RWPE2 (cell line): ENCODE data around the gene ARG1.
A peak's percentile ranks its signal among the peaks of the same experiment; 100 is the strongest.

ENCODE experiments used
- ATAC-seq: fragments of 200-7000 bp; cut with Tn5 transposase; 3 replicates; pipeline ENCODE4 v1.9.1; 2021; ENCODE audit warnings: low read depth
- DNase-seq: peaks from one replicate; pipeline ENCODE4 v3.0.0-alpha.2; 2020; ENCODE audit warnings: low spot score
- H3K27ac ChIP-seq: fragments of 450-650 bp; 2 replicates; pipeline ENCODE4 v1.5.1; 2017; ENCODE audit warnings: mild to moderate bottlenecking; ENCODE audit not compliant: poor library complexity, severe bottlenecking
- H3K27me3 ChIP-seq: fragments of 250-450 bp; sonication (Bioruptor Pico); 2 replicates; pipeline ENCODE4 v1.5.1; 2021; ENCODE audit warnings: mild to moderate bottlenecking, moderate library complexity; ENCODE audit not compliant: insufficient read depth, poor library complexity, severe bottlenecking
- H3K36me3 ChIP-seq: fragments of 250-450 bp; sonication (Bioruptor Pico); 2 replicates; pipeline ENCODE4 v1.5.1; 2020; ENCODE audit warnings: low read depth, mild to moderate bottlenecking, moderate library complexity
- H3K4me1 ChIP-seq: fragments of 250-450 bp; sonication (Bioruptor Pico); 2 replicates; pipeline ENCODE4 v1.5.1; 2021; ENCODE audit warnings: mild to moderate bottlenecking, moderate library complexity; ENCODE audit not compliant: insufficient read depth, poor library complexity, severe bottlenecking
- H3K4me3 ChIP-seq: fragments of 250-450 bp; sonication (Bioruptor Pico); 2 replicates; pipeline ENCODE4 v1.5.1; 2021; ENCODE audit warnings: mild to moderate bottlenecking, moderate library complexity; ENCODE audit not compliant: severe bottlenecking
- H3K9me3 ChIP-seq: fragments of 250-450 bp; sonication (Bioruptor Pico); 2 replicates; pipeline ENCODE4 v1.5.1; 2021; ENCODE audit warnings: mild to moderate bottlenecking, moderate library complexity; ENCODE audit not compliant: severe bottlenecking
- TF ChIP-seq, protein P1 (sequence below): fragments of 450-650 bp; IDR thresholded peaks from one replicate; pipeline ENCODE4 v1.5.1; 2017; ENCODE audit warnings: mild to moderate bottlenecking, moderate library complexity; ENCODE audit not compliant: poor library complexity, severe bottlenecking

Gene ARG1

DNA sequence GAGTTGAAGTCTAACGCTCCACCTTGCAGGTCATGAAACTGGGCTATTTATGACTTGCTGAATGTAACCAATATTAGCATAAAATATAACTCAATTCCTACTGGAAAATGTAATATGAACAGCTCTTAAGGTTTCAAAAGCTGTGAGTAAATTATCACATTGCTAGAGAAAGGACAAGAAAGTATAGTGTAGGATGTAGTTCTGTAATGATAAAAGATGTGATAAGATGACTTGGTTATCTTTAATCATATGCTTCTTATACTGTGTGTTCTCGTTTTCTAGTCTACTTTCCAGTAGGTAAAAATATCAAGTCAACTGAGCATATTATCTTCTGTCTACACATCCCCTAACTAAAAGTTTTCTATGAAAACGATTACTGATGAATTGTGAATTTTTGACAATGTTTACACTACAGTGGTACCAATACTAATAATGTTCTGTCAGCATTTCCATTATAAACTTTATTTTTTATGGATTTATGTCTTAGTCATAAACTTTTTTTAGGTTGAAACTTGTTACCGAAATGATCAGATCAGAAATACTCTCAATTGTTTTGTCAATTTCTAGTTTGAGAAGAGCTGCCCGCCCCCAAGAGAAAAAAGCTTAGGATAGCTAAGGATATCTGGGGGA lies 40.4 kb downstream of the ARG1 start:
- peaks cover 84% of the 10 kb centered on the region for H3K36me3 ChIP-seq
- H3K4me1 ChIP-seq: no peaks in the 10 kb centered on the region
- H3K9me3 ChIP-seq: no peaks in the 10 kb centered on the region
- no peaks in the 10 kb centered on the region for H3K27me3 ChIP-seq
- TF ChIP-seq, protein P1, sequence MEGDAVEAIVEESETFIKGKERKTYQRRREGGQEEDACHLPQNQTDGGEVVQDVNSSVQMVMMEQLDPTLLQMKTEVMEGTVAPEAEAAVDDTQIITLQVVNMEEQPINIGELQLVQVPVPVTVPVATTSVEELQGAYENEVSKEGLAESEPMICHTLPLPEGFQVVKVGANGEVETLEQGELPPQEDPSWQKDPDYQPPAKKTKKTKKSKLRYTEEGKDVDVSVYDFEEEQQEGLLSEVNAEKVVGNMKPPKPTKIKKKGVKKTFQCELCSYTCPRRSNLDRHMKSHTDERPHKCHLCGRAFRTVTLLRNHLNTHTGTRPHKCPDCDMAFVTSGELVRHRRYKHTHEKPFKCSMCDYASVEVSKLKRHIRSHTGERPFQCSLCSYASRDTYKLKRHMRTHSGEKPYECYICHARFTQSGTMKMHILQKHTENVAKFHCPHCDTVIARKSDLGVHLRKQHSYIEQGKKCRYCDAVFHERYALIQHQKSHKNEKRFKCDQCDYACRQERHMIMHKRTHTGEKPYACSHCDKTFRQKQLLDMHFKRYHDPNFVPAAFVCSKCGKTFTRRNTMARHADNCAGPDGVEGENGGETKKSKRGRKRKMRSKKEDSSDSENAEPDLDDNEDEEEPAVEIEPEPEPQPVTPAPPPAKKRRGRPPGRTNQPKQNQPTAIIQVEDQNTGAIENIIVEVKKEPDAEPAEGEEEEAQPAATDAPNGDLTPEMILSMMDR: no peak
- DNase-seq (no peak), ATAC-seq (no peak)
- H3K4me3 ChIP-seq: no peak overlapping the region
- no peak overlapping the region for H3K27ac ChIP-seq

- Histone ChIP-seq H3K4me1 (no peaks in the 10 kb centered on the region), H3K27me3 (no peaks in the 10 kb centered on the region), H3K27ac (no peak overlapping the region), H3K36me3 (peaks cover 90% of the 10 kb centered on the region), H3K4me3 (no peak overlapping the region), H3K9me3 (no peaks in the 10 kb centered on the region)
- TF ChIP-seq, protein P1: no peak
- no peak for DNase-seq
- ATAC-seq: no peak
These were observed 42.2 kb downstream of the ARG1 start for GRCh38 chr6:131615275-131615674.

DNA sequence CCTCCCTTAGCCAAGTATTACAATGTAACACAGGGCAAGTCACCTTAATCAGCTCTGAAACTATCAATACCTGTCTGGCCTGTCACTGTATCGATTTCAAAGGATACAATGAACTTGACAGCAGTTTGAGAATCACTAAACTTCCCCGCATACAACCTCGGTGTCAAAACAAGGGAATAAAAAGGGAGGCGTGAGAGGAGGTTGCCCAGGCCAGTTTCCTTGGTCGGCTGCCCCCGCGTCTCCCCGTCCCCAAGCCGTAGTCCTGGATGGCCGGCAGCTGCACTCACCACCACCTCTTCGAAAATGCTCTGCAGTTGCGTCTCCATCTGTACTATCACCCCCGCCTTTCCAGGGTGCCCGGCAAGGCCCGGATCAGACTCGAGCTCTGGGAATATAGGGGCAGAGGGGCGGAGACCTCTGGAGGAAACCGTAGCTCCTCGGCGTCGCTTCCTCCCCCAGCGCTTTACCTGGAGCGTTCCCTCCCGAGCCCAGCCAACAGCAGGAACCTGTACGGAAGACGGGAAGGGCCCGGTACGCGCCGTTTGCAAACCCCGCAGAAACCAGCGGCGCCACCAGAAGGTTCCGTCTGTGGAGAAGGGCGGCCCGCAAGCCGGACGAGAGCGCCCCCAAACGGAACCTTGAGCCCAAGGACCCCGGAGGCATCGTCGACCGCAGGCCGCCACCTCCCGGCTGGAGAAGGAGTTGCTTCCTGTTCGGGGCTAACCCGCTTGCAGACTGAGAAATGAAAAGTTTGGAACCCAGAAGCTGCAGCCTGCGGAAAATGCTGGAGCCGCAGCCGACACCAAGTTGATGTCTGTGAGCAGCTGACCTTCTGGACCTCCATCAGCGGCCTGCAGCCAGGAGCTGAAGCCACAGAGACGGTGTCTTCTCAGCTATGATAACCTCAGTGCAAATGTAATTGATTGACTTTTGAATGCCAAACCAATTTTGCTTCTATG lies 55.0 kb downstream of the ARG1 start, which contains the start of gene MED23:
MED23 (minus strand) TSS at position 519 of the 959 bp plus-strand sequence; CDS start at position 326, 193 bp downstream.
- TF ChIP-seq, protein P1: peak; percentile 99
- no peaks in the 10 kb centered on the region for H3K27me3 ChIP-seq

DNA sequence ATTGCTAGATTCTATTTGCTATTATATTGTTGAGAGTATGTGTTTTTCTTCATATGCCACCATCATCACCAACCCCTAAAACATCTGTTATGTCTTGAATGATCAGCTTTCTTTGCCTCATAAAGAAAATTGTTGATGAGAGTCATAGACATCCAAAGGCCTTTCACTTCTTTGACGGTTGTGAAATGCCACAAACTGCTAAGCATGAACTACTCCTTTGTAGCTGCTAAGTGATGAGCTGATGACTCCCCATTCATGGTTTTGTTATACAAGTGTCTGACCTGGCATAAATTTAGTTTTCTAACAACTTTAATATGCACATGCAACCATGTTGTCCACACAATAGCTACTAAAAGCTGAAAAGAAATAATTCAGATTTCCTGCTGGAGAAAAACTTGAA lies 55.7 kb downstream of the ARG1 start:
- TF ChIP-seq, protein P1: no peak
- H3K4me1 ChIP-seq: peaks cover 3% of the 10 kb centered on the region
- no peaks in the 10 kb centered on the region for H3K9me3 ChIP-seq
- no peak overlapping the region for H3K27ac ChIP-seq
- no peak for ATAC-seq
- peak overlapping the region; percentile 69 for H3K4me3 ChIP-seq
- no peak for DNase-seq
- H3K27me3 ChIP-seq: no peaks in the 10 kb centered on the region
- peaks cover 23% of the 10 kb centered on the region for H3K36me3 ChIP-seq

More for the DNA sequence above, 55.0 kb downstream of the ARG1 start, which contains the start of gene MED23:
- H3K4me1 ChIP-seq: peaks cover 3% of the 10 kb centered on the region
- H3K36me3 ChIP-seq: peaks cover 31% of the 10 kb centered on the region
- ATAC-seq: peak; percentile 96
- H3K9me3 ChIP-seq: no peaks in the 10 kb centered on the region
- peak; percentile 92 for DNase-seq
- peak within 1 kb of the TSS; percentile 59 for H3K27ac ChIP-seq
- H3K4me3 ChIP-seq: peak within 1 kb of the TSS; percentile 69
